ENCODE measurements around the gene PPP1R2.

DNA sequence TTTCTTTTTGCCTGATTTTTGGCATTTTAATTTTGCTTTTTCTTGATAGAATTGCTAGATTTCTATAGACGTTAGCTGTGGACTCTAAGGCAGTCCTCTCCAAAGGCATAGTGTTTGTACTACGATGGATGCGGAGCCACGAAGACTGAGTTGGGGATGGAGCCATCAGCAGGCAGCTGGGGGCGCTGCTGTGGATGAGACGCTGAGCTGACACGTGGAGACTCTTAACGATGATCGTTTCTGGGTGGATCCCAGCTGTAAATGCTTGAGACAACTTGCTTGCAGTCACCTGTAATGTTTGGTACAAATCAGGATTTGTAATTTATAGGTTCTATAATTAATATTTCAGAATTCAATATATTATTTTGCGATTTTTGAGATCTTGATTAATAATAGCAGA, 13.3 kb upstream of the PPP1R2 start:
- TF ChIP-seq CTCF (IDR thresholded peaks at IDR 0.05) (peak in 1 of 6 experiments; percentile 20), POLR2A (IDR thresholded peaks at IDR 0.05) (no peak)

Data from esophagus squamous epithelium (tissue), 4 donors.